Activated naive CD4-positive, alpha-beta T cell (primary cell): ENCODE results near the gene TRIP12.
"Not testable (repeated sequence)": the region's sequence is repeated elsewhere in the genome, so short reads cannot be mapped to it uniquely, and the experiment has no call there.

Experiments
- DNase-seq, 4 experiments: peaks; one replicate each; lab custom pipeline; 2025; lab: John Stamatoyannopoulos, UW

TRIP12 gene

DNA sequence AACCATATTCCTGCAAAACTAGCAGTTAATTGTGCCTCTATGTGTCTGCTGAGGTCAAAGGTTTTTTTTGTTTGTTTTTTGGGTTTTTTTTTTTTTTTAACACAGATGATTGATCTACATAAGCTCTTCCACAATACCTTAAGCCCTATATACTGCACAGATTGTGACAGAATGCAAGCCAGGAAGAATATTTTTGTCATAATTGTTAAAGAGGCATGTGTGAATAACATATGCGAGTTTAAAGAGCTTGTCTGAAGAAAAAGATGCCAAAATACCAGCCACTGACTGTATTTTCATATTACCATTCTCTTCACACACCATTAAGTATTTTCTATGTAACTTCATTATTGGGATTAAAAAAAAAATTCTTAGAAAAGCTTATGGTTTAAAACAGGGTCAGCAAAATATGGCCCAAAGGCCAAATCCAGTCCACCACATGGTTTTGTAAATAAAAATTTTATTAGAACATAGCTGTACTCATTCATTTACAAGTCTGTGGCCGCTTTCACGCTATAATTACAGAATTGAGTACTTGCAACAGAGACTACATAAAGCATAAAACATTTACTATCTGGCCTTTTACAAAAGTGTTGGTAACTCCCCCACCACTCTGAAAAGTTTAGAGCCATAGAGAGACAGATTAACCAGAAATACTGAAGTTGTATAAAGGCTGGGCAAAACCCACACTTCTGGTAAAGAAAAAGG lies 89.9 kb downstream of the TRIP12 start:
- DNase-seq, result no peak

DNA sequence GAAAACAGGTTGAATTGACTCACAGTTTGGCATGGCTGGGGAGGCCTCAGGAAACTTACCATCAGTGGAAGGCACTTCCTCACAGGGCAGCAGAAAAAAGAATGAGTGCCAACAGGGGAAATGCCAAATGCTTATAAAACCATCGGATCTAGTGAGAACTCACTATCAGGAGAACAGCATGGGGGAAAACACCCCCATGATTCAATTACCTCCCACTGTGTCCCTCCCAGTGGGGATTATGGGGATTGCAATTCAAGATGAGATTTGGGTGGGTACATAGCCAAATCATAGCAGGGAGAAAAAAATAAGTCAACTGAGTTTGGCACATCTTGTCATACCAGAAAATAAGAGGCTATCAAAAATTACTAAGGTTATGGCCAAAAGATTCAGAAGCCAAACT lies 96.3 kb downstream of the TRIP12 start:
- no peak for DNase-seq

DNA sequence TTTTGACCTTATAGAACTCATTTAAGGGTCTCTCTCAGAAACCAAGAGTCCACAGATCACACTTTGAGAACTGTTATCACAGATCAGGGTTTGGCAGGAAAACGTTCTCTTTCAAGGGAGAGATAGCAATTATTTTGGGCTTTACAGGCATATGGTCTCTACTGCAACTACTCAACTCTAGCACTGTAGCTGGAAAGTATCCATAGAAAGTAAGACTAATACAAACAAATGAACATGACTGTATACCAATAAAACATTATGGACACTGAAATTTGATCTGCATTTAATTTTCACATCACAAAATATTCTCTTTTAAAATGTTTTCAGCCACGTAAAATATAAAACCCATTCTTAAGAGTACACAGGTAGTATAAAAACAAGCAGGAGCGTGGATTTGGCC lies 100.5 kb downstream of the TRIP12 start:
- DNase-seq, result no peak

DNA sequence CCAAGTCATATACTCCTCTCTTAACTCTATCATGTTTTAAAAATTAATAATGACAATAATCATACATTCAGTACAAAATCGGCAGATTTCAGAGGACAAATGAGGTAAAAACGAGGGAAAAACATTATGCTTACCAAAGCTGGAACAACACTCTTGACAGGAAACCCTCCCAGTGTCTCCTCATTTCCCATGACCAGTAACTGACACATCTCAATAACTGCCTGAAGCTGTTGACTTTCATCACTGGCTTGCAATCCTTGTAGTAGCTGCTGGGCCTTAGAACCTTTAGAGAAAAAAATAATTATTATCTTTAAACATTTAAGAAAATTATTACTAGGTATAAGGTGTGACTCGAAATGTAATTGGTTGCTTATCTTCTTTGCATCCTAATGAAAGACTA lies 103.6 kb downstream of the TRIP12 start:
- DNase-seq, result no peak

DNA sequence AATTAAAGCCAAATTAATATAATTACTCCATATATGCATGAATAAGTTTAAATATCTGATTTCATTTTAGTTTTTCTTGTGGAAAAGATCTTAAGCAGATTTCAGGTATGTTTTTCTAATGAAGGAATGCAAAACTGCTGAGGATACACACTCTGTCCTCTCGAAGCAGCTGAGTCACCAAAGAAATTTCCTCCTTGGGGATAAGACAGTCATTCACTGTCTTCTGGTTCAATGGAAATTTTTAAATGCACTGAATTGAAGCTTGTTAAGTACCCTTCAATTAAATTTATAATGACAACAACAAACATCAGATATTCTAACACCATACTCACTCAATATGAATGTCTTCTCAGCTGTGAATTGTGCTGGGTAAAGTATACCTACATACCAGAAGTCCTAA lies 106.0 kb downstream of the TRIP12 start:
- DNase-seq, result no peak

DNA sequence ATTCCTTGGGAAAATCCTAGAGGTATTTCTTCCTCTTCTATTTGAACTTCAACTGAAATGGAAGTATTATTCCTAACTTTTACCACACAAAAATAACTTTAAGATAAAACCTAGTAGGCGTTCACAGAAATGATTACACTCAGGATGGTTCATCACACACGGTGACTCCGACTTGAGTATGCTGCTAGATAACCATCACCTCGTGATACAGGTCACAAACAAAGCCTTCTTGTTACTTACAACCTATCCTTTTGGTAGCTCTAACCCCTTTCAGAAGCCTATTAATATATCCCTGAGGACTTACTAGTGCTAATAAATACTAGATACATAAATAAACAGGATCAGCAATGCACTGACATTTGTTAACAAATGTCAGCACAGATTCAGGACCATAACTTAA lies 106.5 kb downstream of the TRIP12 start:
- no peak for DNase-seq

DNA sequence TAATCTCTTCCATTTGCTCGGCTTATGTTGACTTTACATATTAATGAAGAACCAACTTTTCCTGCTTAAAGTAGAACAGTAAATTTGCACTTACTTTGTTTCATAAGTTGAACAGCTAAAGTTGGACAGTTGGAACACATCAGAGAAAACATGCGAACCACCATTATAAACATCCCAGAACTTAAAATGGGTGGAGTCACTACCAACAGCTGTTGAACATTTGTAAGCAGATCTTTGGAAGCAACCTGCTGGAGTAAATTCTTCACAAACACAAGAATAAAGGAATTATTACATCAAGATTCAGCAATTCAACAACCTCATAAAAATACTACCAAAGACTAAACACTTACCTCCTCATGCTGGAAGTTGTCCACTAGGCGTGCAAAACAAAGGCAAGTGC lies 111.0 kb downstream of the TRIP12 start:
- DNase-seq, result no peak

DNA sequence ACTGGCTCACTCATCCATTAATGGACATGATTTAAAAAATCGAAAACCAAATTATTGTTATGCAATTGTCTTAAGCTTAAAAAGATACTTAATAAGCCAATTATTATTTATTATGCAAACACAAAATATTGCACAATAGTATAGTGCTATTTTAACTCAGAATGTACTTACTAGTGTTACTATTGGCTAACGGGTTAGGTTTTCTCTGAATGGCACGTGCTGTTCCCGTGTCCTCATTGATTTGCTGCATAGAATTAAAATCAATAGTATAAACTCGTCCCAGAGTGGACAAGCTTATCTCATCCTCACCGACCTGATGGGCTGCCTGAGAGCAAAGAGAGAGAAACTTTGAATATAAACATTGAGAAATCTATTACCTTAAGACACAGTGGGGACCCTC lies 116.2 kb downstream of the TRIP12 start:
- no peak for DNase-seq

DNA sequence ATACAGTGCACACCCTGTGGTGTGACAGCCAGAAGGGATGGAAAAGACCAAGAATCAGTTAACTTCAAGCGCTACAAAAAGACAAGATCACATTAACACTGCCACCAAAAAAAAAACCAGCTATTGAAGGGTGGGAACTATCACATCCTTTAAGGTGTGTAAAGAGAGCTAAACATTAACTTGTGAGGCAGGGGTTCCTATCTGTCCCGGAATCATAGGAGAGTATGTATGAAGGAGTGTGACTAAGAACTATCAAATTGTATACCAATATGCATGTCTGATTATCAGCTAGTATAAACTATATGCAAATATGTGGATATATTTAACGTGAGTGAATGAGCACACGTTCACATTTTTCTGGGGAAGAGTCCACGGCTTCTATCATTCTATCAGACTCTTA lies 119.0 kb downstream of the TRIP12 start:
- no peak for DNase-seq

DNA sequence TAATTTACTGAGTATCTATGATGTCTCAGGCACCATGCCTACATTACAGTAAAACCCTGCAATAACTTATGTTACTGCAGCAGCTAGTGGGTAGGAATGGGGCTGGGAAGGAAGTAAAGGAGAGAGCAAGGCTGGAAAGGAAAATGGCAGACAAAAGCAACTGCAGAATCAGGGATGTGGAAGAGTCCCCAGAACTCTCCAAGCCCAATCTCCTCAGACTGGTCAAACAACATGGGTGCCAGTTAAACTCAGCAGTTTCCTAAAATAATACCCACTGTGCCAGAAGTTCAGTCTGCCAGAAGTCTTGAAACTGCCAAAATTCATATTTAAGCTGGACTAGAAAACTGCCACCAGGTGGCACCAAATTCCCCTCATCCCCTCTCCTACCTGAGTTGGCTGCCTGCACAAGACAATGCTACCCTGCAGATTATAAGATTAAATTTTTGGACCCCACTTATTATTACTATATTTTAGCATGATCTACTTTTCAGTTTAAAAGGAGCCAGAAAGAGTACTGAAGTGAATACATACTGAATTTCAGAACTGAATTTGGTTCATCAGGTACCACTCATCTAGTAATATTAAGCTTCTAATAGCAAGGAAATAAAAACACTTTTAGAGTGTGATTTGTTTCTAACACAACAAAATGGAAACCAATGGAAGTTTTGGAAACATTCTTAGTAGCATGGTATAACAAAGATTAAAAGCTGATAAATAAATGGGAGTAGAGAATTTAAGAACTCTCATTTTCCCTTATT lies 120.6 kb downstream of the TRIP12 start:
- DNase-seq, result peak in 3 of 4 experiments; percentile 45 to 64 (median 63)

DNA sequence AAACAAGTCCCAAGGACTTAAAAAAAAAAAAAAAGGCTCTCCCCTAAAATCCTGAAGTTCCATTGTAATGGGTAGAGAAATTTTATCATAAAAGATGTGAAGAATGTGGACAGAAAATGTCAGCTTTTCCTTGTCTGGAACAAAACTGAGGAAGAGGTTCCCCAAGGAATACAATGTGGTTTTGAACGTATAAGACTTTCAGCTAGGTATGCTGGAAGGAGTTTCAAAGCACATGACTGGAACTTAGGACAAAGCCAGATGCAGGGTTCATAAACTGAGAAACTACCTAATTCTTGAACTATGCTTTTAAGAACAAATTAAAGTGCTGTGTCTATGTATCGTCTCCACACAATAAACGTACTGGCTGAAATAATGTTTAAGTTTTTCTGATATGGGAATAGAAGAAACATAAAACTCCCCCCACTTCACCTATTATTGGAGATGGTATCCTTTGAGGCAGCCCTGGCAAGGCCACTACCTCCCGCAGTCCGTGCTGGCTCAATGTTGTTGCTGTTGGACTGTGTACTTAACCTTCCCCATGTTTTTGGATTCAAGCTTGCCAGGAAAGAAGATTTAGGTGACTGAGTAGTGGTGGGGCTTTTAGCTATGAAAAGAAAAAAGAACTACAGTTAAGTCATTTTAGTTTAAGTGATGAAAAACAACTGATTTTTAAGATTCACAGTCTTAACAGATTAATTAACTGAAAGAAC lies 123.2 kb downstream of the TRIP12 start:
- DNase-seq, result no peak

DNA sequence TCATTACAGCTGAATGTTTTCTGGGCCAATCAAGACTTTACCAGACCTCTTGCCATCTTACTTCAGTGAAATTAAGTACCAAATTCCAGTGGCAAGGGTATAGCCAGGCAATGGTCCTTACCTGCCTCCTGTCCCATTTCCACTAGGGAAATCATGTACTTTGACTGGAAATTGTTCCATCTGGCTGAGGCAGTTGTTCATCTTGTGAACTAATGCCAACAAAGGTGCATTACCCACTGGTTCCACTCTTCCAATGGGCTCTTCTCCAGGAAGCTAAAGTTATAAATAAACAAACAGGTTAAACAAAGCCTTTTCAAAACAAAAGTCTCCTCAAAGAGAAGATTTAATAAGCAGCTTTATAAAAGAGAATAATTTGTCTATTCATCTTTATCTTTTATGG lies 126.8 kb downstream of the TRIP12 start:
- DNase-seq, result no peak

DNA sequence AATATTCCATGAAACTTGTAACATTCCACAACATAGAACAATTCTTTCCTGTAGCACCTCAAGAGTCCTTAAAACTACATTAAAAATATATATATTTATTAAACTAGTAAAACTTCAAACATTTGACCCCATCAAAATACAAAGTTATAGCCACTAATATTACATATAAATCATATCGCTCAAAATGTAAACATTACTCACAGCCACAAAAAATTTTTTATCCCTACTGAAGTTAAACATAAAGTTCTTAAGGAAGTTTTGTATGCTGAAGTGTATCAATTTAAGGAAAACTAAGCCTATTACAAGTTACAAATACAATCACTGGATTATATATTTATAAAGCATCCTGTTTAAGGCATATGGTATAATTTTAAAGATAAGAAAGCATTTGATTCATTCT lies 127.2 kb downstream of the TRIP12 start:
- no peak for DNase-seq

DNA sequence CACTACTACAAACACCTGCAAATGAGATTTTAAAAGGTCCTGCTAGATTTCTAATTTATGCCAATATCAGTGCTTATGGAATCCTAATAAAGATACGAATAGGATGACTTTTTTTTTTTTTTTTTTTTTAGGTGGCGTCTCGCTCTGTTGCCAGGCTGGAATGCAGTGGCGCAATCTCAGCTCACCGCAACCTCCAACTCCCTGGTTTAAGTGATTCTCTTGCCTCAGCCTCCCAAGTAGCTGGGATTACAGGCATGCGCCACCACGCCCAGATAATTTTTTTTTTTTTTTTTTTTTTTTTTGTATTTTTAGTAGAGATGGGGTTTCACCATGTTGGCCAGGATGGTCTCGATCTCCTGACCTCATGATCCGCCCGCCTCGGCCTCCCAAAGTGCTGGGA lies 135.5 kb downstream of the TRIP12 start:
- DNase-seq, result not testable (repeated sequence)

DNA sequence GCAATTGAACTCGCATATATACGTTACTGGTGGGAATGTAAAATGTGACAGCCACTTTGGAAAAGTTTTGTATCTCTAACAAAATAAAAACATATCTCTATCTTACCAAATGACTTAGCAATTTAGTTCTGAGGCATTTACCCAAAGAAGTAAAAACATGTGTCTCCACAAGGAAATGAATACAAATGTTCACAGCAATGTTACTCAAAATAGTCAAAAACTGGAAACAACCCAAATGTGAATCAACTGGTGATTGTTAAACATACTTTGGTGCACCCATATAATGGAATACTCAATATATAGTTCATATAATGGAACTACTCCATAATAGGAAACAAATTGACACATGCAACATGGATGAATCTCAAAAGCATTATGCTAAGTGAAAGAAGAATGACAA lies 137.0 kb downstream of the TRIP12 start:
- no peak for DNase-seq

DNA sequence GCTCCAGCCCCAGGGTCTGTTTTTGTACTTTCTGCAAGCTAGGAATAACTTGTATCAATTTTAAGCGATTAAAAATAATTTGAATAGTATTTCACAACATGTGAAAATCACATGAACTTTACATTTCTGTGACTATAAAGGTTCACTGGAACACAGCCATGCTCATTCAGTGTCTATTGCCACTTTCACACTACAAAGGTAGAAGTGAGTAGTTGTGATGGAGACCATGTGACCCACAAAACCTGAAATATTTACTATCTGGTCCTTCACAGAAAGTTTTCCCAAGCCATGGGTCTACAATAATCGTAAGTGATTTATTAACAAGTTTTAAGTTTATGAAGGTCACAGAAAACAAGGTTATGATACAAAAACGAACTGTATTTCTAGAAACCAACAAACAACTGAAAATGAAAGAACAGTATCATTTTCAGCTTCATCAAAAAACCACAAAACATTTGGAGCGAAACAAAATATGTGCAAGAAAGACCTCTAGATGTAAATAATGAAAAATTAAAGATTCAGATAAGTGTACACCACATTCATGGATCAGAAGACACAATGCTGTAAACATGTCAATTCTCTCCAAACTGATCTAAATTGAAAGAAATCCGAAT lies 138.6 kb downstream of the TRIP12 start:
- DNase-seq, result no peak

DNA sequence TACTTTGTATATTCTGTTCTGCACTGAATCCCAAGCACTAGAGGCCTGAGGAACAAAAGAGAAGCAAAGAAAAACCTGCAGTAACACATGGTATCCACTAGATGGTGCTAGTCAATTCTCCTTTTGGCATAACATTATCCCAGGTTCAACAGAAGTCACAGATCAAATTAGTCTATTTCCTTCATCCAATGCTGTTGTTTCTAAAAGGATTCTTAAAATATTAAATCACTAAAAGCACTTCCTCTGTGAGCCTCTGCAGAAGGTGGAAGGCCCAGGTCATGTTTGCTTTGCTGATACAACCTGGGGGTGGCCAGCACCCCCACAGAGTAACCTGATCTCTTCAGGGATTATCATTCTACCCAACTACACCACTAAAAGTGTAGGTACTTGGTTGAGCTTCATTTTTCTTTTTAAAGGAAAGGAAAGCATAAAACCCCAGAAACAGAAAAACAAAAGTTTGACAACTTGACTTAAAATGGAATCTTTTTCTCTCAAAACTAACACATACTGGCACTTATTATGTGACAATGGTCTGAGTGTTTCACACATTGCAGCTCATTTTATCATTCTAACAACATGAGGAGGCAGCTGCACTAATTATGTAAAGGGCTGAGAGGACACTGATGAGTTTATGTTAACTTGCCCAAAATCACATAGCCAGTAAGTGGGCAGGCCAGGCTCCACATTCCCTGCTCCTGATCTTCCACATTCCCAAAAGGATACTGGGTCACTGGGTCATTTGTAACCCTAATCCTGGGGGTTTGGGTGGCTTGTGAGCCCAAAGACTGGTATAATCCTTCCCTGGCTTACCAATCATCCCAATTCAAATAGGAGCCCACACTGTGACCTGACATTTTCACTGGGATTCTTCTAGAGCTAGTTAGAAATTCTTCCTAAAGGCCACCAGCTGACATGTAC lies 140.7 kb downstream of the TRIP12 start:
- DNase-seq, result no peak

DNA sequence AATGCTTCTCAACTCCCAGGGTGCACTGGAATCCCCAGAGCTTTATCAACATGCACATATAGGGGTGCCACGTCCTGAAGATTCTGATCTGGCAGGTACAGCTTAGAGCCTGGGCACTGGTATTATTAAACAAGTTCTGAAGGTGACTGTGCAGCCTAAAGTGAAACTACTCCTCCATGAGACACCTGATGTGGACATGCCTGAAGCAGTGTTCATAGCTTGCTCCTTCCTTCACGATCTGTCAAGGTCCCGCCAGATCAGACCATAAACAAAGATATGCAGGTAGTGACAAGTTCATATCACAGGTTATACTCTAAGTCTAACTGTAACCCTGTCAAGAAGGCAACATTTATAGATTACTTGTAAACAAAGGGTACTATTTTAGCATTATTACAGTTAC lies 142.2 kb downstream of the TRIP12 start:
- no peak for DNase-seq

DNA sequence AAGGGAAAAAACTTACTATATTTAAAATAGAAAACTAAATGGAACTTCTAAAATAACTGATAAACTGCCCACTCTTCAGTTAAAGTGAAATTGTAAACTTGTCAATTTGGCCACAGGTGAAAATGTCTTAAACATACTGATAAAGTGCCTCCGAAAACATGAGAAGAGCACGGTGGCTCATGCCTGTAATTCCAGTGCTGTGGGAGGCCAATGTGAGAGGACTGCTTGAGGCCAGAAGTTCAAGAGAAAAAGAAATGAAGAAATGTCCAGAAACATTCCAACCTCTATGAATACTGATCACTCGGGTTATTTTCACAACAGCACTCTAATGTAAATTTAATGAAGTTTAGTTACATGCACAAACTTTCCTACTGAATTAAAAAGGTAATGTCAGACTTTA lies 144.1 kb downstream of the TRIP12 start:
- no peak for DNase-seq

DNA sequence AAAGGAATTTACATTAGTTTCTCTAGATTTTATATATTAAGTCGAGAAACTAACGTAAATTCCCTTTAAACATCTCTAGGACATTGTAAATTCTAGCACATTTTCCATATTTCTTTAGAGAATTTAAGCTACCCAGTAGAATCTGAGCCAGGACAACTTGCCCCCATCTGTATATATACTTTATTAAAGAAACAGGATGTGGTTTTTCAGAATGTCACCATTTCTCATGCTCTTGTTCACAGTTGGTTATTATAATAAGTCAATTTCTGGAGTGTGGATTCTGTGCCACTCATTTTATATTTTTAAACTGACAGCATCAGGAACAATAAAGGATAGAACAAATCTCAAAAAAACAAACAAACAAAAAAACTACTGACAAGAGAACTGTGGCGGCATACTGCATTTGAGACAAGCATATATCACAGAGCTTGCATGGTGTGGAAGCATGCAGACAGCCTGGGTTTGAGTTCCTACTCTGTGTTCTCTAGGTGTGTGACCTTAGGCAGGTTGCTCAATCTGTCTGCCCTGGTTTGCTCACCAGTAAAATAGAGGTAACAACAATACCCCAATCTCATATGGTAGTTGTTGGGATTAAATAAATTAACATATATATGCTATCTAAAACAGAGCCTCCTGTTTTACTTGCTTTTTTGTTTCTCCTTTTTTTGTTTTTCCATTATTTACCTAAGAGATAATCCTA lies 146.0 kb downstream of the TRIP12 start:
- no peak for DNase-seq

DNA sequence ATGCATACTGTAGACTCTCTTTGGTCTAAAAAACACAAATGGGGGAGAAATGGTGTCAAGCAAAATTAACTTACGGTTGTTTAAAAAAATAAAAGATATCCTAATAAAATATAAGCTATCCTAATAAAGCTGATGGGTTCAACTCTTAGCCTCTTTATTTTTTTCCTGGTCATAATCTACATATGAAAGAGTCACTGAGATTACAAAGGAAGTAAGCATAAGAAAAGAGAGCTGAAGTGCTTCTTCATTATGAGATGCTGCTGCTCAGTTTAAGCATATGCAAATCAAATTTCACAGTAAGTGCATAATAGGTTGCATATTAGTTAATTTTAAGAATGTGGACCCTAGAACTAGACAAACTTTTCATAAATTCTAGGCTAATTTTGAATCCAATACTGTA lies 147.6 kb downstream of the TRIP12 start:
- no peak for DNase-seq
